ENCODE measurements around the gene ARID4A. TPM values are rescaled to one million over a fixed set of nuclear protein-coding genes. Genes with fewer than 3 reads are reported as not detected.
A peak's percentile ranks its signal among the peaks of the same experiment; 100 is the strongest.

Gene ARID4A
- total and polyA plus RNA-seq, 2 of the 13 experiments (the other 11 are each of a cell fraction or from before 2014, with no cell fraction given): 7.2 to 9.7 TPM

DNA sequence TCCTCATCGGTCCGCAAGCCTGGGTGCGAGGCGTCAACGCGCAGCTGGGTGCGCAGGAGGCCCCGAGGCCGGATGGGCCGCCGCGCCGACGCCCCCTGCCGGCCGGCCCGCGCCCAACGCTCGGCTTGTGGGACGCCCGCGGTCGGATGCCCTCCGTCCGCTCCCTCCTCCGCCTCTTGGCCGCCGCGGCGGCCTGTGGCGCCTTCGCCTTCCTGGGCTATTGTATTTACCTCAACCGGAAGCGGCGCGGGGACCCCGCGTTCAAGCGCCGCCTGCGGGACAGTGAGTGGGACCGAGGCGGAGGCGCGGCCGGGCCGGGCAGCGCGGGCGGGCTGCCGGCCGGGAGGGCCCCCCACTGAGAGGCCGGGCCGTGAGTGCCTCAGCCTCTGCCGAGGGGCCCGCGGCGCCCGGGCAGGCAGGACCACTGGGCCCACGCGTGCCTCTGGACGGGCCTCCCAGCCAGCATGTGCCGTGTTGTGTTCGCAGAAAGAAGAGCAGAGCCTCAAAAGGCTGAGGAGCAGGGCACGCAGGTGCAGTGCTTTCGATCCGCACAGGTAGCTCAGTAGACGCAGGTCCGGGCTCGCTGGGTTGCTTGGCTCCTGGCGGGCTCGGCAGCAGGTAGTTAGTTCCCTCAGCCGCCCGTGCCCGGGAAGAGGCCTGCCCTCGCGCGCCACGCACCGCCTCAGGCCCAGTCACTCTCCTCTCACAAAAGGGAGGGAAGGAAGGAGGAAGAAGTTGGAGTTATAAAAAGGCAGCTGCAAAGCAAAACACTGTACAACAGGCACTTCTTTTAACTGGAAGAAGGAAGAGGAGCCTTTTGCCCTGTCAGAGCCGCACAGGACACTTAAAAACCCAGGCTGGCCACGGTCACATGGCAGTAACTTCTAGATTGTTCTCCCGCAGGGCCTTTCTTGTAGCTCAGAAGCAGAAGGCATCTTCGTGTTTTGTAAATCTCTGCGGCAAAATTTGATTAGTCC, 97.7 kb downstream of the ARID4A start, which contains the start of gene TOMM20L (continued):
- TF ChIP-seq FOSL2 (CRISPR knock-in tag; IDR thresholded peaks at IDR 0.05) (peak; percentile 6; the same call in 1 of the 2 replicates), GABPB1 (CRISPR knock-in tag; IDR thresholded peaks at IDR 0.05) (peak; percentile 82), ZNF747 (CRISPR knock-in tag; IDR thresholded peaks at IDR 0.05; ENCODE audit: borderline replicate concordance) (0 out of 2 replicates have a peak, but pooled peaks have one; percentile 22), NONO (IDR thresholded peaks at IDR 0.05) (no peak), NONO (CRISPR knock-in tag; conservative IDR thresholded peaks at IDR 0.05) (peak; percentile 84), KDM3A (CRISPR knock-in tag; IDR thresholded peaks at IDR 0.05; ENCODE audit: low read depth) (0 out of 2 replicates have a peak, but pooled peaks have one; percentile 6), SMC3 (IDR thresholded peaks at IDR 0.05; ENCODE audit: low read length) (no peak), ZNF776 (CRISPR knock-in tag; IDR thresholded peaks at IDR 0.05) (no peak; the same call in 1 of the 2 replicates), RAD21 (CRISPR knock-in tag; IDR thresholded peaks at IDR 0.05) (peak; percentile 82)
- TF ChIP-seq, protein P1, sequence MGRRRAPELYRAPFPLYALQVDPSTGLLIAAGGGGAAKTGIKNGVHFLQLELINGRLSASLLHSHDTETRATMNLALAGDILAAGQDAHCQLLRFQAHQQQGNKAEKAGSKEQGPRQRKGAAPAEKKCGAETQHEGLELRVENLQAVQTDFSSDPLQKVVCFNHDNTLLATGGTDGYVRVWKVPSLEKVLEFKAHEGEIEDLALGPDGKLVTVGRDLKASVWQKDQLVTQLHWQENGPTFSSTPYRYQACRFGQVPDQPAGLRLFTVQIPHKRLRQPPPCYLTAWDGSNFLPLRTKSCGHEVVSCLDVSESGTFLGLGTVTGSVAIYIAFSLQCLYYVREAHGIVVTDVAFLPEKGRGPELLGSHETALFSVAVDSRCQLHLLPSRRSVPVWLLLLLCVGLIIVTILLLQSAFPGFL (CRISPR knock-in tag; IDR thresholded peaks at IDR 0.05): no peak
- TF ChIP-seq, protein P2, sequence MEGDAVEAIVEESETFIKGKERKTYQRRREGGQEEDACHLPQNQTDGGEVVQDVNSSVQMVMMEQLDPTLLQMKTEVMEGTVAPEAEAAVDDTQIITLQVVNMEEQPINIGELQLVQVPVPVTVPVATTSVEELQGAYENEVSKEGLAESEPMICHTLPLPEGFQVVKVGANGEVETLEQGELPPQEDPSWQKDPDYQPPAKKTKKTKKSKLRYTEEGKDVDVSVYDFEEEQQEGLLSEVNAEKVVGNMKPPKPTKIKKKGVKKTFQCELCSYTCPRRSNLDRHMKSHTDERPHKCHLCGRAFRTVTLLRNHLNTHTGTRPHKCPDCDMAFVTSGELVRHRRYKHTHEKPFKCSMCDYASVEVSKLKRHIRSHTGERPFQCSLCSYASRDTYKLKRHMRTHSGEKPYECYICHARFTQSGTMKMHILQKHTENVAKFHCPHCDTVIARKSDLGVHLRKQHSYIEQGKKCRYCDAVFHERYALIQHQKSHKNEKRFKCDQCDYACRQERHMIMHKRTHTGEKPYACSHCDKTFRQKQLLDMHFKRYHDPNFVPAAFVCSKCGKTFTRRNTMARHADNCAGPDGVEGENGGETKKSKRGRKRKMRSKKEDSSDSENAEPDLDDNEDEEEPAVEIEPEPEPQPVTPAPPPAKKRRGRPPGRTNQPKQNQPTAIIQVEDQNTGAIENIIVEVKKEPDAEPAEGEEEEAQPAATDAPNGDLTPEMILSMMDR (CRISPR knock-in tag; IDR thresholded peaks at IDR 0.05): peak; percentile 73
- TF ChIP-seq, protein P3, sequence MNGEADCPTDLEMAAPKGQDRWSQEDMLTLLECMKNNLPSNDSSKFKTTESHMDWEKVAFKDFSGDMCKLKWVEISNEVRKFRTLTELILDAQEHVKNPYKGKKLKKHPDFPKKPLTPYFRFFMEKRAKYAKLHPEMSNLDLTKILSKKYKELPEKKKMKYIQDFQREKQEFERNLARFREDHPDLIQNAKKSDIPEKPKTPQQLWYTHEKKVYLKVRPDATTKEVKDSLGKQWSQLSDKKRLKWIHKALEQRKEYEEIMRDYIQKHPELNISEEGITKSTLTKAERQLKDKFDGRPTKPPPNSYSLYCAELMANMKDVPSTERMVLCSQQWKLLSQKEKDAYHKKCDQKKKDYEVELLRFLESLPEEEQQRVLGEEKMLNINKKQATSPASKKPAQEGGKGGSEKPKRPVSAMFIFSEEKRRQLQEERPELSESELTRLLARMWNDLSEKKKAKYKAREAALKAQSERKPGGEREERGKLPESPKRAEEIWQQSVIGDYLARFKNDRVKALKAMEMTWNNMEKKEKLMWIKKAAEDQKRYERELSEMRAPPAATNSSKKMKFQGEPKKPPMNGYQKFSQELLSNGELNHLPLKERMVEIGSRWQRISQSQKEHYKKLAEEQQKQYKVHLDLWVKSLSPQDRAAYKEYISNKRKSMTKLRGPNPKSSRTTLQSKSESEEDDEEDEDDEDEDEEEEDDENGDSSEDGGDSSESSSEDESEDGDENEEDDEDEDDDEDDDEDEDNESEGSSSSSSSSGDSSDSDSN (CRISPR knock-in tag; IDR thresholded peaks at IDR 0.05): peak; percentile 79
- TF ChIP-seq, protein P4, sequence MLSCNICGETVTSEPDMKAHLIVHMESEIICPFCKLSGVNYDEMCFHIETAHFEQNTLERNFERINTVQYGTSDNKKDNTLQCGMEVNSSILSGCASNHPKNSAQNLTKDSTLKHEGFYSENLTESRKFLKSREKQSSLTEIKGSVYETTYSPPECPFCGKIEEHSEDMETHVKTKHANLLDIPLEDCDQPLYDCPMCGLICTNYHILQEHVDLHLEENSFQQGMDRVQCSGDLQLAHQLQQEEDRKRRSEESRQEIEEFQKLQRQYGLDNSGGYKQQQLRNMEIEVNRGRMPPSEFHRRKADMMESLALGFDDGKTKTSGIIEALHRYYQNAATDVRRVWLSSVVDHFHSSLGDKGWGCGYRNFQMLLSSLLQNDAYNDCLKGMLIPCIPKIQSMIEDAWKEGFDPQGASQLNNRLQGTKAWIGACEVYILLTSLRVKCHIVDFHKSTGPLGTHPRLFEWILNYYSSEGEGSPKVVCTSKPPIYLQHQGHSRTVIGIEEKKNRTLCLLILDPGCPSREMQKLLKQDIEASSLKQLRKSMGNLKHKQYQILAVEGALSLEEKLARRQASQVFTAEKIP (CRISPR knock-in tag; IDR thresholded peaks at IDR 0.05; ENCODE audit: borderline replicate concordance): no peak
- TF ChIP-seq, protein P5, sequence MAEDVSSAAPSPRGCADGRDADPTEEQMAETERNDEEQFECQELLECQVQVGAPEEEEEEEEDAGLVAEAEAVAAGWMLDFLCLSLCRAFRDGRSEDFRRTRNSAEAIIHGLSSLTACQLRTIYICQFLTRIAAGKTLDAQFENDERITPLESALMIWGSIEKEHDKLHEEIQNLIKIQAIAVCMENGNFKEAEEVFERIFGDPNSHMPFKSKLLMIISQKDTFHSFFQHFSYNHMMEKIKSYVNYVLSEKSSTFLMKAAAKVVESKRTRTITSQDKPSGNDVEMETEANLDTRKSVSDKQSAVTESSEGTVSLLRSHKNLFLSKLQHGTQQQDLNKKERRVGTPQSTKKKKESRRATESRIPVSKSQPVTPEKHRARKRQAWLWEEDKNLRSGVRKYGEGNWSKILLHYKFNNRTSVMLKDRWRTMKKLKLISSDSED (CRISPR knock-in tag; IDR thresholded peaks at IDR 0.05): no peak
- TF ChIP-seq, protein P6, sequence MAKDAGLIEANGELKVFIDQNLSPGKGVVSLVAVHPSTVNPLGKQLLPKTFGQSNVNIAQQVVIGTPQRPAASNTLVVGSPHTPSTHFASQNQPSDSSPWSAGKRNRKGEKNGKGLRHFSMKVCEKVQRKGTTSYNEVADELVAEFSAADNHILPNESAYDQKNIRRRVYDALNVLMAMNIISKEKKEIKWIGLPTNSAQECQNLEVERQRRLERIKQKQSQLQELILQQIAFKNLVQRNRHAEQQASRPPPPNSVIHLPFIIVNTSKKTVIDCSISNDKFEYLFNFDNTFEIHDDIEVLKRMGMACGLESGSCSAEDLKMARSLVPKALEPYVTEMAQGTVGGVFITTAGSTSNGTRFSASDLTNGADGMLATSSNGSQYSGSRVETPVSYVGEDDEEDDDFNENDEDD (CRISPR knock-in tag; IDR thresholded peaks at IDR 0.05; ENCODE audit: borderline replicate concordance): peak; percentile 87; the same call in 1 of the 2 replicates
- TF ChIP-seq, protein P7, sequence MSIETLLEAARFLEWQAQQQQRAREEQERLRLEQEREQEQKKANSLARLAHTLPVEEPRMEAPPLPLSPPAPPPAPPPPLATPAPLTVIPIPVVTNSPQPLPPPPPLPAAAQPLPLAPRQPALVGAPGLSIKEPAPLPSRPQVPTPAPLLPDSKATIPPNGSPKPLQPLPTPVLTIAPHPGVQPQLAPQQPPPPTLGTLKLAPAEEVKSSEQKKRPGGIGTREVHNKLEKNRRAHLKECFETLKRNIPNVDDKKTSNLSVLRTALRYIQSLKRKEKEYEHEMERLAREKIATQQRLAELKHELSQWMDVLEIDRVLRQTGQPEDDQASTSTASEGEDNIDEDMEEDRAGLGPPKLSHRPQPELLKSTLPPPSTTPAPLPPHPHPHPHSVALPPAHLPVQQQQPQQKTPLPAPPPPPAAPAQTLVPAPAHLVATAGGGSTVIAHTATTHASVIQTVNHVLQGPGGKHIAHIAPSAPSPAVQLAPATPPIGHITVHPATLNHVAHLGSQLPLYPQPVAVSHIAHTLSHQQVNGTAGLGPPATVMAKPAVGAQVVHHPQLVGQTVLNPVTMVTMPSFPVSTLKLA (IDR thresholded peaks at IDR 0.05): no peak

Data from HepG2 (cell line).